B cell (primary cell): ENCODE measurements around the gene CNTN4. TPM values are rescaled to one million over a fixed set of nuclear protein-coding genes. Genes with fewer than 3 reads are reported as not detected.

Experiments
- ATAC-seq: fragments of 200-7000 bp; cut with Tn5 transposase; one replicate; pipeline ENCODE4 v1.10.0; 2021; ENCODE audit warnings: low read depth, mild to moderate bottlenecking, moderate number of reproducible peaks, moderate library complexity
- CTCF ChIA-PET: fragments of 350-600 bp; sonication (Branson Sonifier 250); formaldehyde crosslinking; loops from one replicate; lab custom pipeline; 2021; ENCODE audit warnings: antibody characterized with exemption, inconsistent platforms; lab: Charles Lee
- POLR2A ChIA-PET: fragments of 350-600 bp; sonication (Branson Sonifier 250); formaldehyde crosslinking; loops from one replicate; lab custom pipeline; 2021; ENCODE audit warnings: antibody characterized with exemption; lab: Charles Lee
- DNase-seq: peaks from one replicate; pipeline ENCODE4 v3.0.0; 2013
- H2AFZ ChIP-seq: 2 replicates; pipeline ENCODE4 v1.6.1; 2012; ENCODE audit warnings: mild to moderate bottlenecking, low read depth, low read length; ENCODE audit not compliant: insufficient read depth, poor library complexity, severe bottlenecking
- H3K27ac ChIP-seq, 2 donors: 1 replicate in 1 of 2; 2 replicates in 1 of 2; pipeline ENCODE4 v1.5.1; 2012 to 2013; ENCODE audit warnings: low read length in 2 of 2, mild to moderate bottlenecking in 2 of 2, moderate library complexity in 1 of 2
- H3K27me3 ChIP-seq, 4 experiments: fragments of 200-600 bp in 1 of 4; sonication (generic) in 1 of 4; replicated peaks in 1 of 4; 1 replicate in 2 of 4; 2 replicates in 2 of 4; pipeline versions ENCODE4 v1.6.1 to v1.7.0; 2013 to 2016; ENCODE audit warnings: low read length in 3 of 4, mild to moderate bottlenecking in 2 of 4, mixed read lengths in 1 of 4, moderate library complexity in 1 of 4; ENCODE audit not compliant: insufficient read depth in 4 of 4, control insufficient read depth in 3 of 4; ENCODE audit errors: control extremely low read depth in 1 of 4
- H3K36me3 ChIP-seq, 2 experiments: replicated peaks in 1 of 2; 1 replicate in 1 of 2; 2 replicates in 1 of 2; pipeline versions ENCODE4 v1.6.1 to v1.7.1; 2013; ENCODE audit warnings: low read length in 1 of 2; ENCODE audit not compliant: insufficient read depth in 2 of 2, control insufficient read depth in 1 of 2; ENCODE audit errors: control extremely low read depth in 1 of 2, extremely low read depth in 1 of 2
- H3K4me1 ChIP-seq, 2 donors: fragments of 200-600 bp in 1 of 2; sonication (generic) in 1 of 2; 1 replicate in 1 of 2; 2 replicates in 1 of 2; pipeline versions ENCODE4 v1.5.1 to v1.6.1; 2013 to 2017; ENCODE audit warnings: low read length in 2 of 2; ENCODE audit not compliant: control insufficient read depth in 2 of 2, insufficient read depth in 2 of 2
- H3K4me2 ChIP-seq: replicated peaks from 2 replicates; pipeline ENCODE3; 2012; ENCODE audit warnings: mild to moderate bottlenecking, low read depth, low read length; ENCODE audit not compliant: poor library complexity, severe bottlenecking
- H3K4me3 ChIP-seq, 5 experiments: fragments of 200-600 bp in 1 of 5; sonication (generic) in 1 of 5; 1 replicate in 3 of 5; 2 replicates in 2 of 5; pipeline versions ENCODE4 v1.5.1 to v1.7.0; 2011 to 2016; ENCODE audit warnings: low read length in 4 of 5, mild to moderate bottlenecking in 4 of 5, low read depth in 2 of 5, control low read depth in 1 of 5, moderate library complexity in 1 of 5; ENCODE audit not compliant: insufficient read depth in 1 of 5; ENCODE audit errors: control extremely low read depth in 1 of 5, extremely low read depth in 1 of 5
- H3K79me2 ChIP-seq: fragments of 200-600 bp; sonication (generic); one replicate; pipeline ENCODE4 v1.6.0; 2016; ENCODE audit warnings: low read length; ENCODE audit not compliant: control insufficient read depth, insufficient read depth
- H3K9ac ChIP-seq: fragments of 200-600 bp; sonication (generic); 2 replicates; pipeline ENCODE4 v1.6.1; 2017; ENCODE audit warnings: mild to moderate bottlenecking, low read length, moderate library complexity
- H3K9me3 ChIP-seq, 3 donors: one replicate each; pipeline versions ENCODE4 v1.6.1 to v1.7.1; 2013; ENCODE audit warnings: low read length in 2 of 3; ENCODE audit not compliant: control insufficient read depth in 2 of 3, insufficient read depth in 1 of 3; ENCODE audit errors: control extremely low read depth in 1 of 3
- H4K20me1 ChIP-seq: 2 replicates; pipeline ENCODE4 v1.6.0; 2012; ENCODE audit warnings: mild to moderate bottlenecking, low read length; ENCODE audit not compliant: insufficient read depth, control insufficient read depth, poor library complexity, severe bottlenecking
- H3K27ac Mint-ChIP-seq: one replicate; pipeline ENCODE4 v1.8.0; 2021; ENCODE audit warnings: mixed read lengths
- H3K27me3 Mint-ChIP-seq: one replicate; pipeline ENCODE4 v1.8.0; 2021; ENCODE audit warnings: mixed read lengths
- H3K4me1 Mint-ChIP-seq: one replicate; pipeline ENCODE4 v1.8.0; 2021; ENCODE audit warnings: mixed read lengths
- H3K4me3 Mint-ChIP-seq: one replicate; pipeline ENCODE4 v1.8.0; 2021; ENCODE audit warnings: mixed read lengths
- H3K9me3 Mint-ChIP-seq: one replicate; pipeline ENCODE4 v1.8.0; 2022; ENCODE audit warnings: mixed read lengths; ENCODE audit not compliant: insufficient read depth
- CTCF ChIP-seq: fragments of 200-600 bp; IDR thresholded peaks from one replicate; pipeline ENCODE4 v1.8.0; 2022; ENCODE audit warnings: antibody characterized with exemption, mild to moderate bottlenecking
- EZH2 ChIP-seq: IDR thresholded peaks from 2 replicates; pipeline ENCODE4 v1.6.1; 2012; ENCODE audit warnings: borderline replicate concordance, low read depth, mild to moderate bottlenecking, moderate library complexity, low read length; ENCODE audit not compliant: insufficient read depth, poor library complexity, severe bottlenecking
- WGBS: methylation state at CpG from one replicate; pipeline ENCODE4 v1.1.5; 2013; ENCODE audit warnings: missing lambda C conversion rate; ENCODE audit not compliant: insufficient coverage; 5-methylcytosine and 5-hydroxymethylcytosine counted together
- intact Hi-C: fragments of 100-400 bp; cut with micrococcal nuclease; formaldehyde crosslinking; loops from one replicate; pipeline ENCODE4 v1.10.0; 2022
- polyA plus RNA-seq: library from polyadenylated mRNA; depleted of rRNA; stranded (reverse); fragments of >200 nt; gene quantifications from 2 replicates; pipeline ENCODE4 v1.2.3, GENCODE V29; 2012
- total RNA-seq, 2 donors: library from RNA; stranded (reverse); fragments of 120-200 nt in 1 of 2; gene quantifications; 1 replicate in 1 of 2; 2 replicates in 1 of 2; pipeline versions ENCODE4 v1.2.3 to v1.2.4, GENCODE V29; 2013 to 2022

The CNTN4 gene
- total and polyA plus RNA-seq, 2 donors (not counting 1 experiment from before 2014, with no cell fraction given), result 0.05 TPM; not detected in 1

- no peaks in the 10 kb centered on the region for H3K9me3 Mint-ChIP-seq
- Histone ChIP-seq H2AFZ (no peak overlapping the region), H3K79me2 (no peaks in the 10 kb centered on the region), H3K36me3 (no peaks in the 10 kb centered on the region), H3K4me1 (no peaks in the 10 kb centered on the region), H3K4me3 (no peak overlapping the region), H3K27me3 (no peaks in the 10 kb centered on the region), H3K9ac (no peak overlapping the region), H3K4me2 (no peak overlapping the region), H3K9me3 (no peaks in the 10 kb centered on the region), H4K20me1 (no peaks in the 10 kb centered on the region), H3K27ac (no peak overlapping the region)
- no peak for ATAC-seq
- no peak for DNase-seq
- no peak overlapping the region for H3K27ac Mint-ChIP-seq
- intact Hi-C loops, result no loop called here
- H3K4me1 Mint-ChIP-seq, result no peaks in the 10 kb centered on the region
- TF ChIP-seq EZH2 (no peak), CTCF (no peak)
- ChIA-PET POLR2A (no interaction called here), CTCF (no interaction called here)
- H3K27me3 Mint-ChIP-seq, result no peaks in the 10 kb centered on the region
- no peak overlapping the region for H3K4me3 Mint-ChIP-seq
- 76% methylated on average over 3 of the region's 5 CpGs for WGBS
Observed at GRCh38 chr3:2603692-2604289, 505.1 kb downstream of the CNTN4 start.

GRCh38 chr3:2614578-2614977, 515.9 kb downstream of the CNTN4 start:
- H3K27me3 ChIP-seq, result no peaks in the 10 kb centered on the region
- ATAC-seq (no peak), DNase-seq (no peak)
- no peaks in the 10 kb centered on the region for H3K27me3 Mint-ChIP-seq
- H4K20me1 ChIP-seq, result no peaks in the 10 kb centered on the region
- TF ChIP-seq EZH2 (no peak), CTCF (no peak)
- no peak overlapping the region for H3K27ac Mint-ChIP-seq
- H3K9ac ChIP-seq, result no peak overlapping the region
- 95% methylated on average over 3 of the region's 3 CpGs for WGBS
- no peaks in the 10 kb centered on the region for H3K36me3 ChIP-seq
- peaks cover 4% of the 10 kb centered on the region for H3K9me3 Mint-ChIP-seq
- no peak overlapping the region for H2AFZ ChIP-seq
- H3K4me2 ChIP-seq, result no peak overlapping the region
- H3K4me1 Mint-ChIP-seq, result no peaks in the 10 kb centered on the region
- H3K9me3 ChIP-seq, result no peaks in the 10 kb centered on the region
- no peaks in the 10 kb centered on the region for H3K79me2 ChIP-seq
- H3K27ac ChIP-seq, result no peak overlapping the region
- intact Hi-C loops, result no loop called here
- no peak overlapping the region for H3K4me3 Mint-ChIP-seq
- no peak overlapping the region for H3K4me3 ChIP-seq
- POLR2A ChIA-PET, result no interaction called here
- no peaks in the 10 kb centered on the region for H3K4me1 ChIP-seq
- CTCF ChIA-PET, result no interaction called here
